Upper lobe of left lung (tissue), 6 donors: ENCODE results near the gene PELI3. TPM values are rescaled to one million over a fixed set of nuclear protein-coding genes. Genes with fewer than 3 reads are reported as not detected.
A peak's percentile ranks its signal among the peaks of the same experiment; 100 is the strongest.
"Not testable (repeated sequence)": the region's sequence is repeated elsewhere in the genome, so short reads cannot be mapped to it uniquely, and the experiment has no call there.

ENCODE experiments used
- ATAC-seq, 2 donors: fragments of 200-7000 bp; cut with Tn5 transposase; one replicate each; pipeline ENCODE4 v1.9.1; 2022; ENCODE audit warnings: mild to moderate bottlenecking in 2 of 2, moderate library complexity in 2 of 2; ENCODE audit not compliant: low FRiP score in 2 of 2
- DNase-seq, 2 donors: peaks; one replicate each; pipeline ENCODE4 v3.0.0-alpha.2; 2019 to 2020
- H3K27ac ChIP-seq, 4 donors: fragments of 200-600 bp; sonication (generic); one replicate each; pipeline ENCODE4 v1.5.1; 2016 to 2019
- H3K27me3 ChIP-seq, 4 donors: fragments of 200-600 bp; sonication (generic); one replicate each; pipeline ENCODE4 v1.5.1; 2017 to 2019
- H3K36me3 ChIP-seq, 4 donors: fragments of 200-600 bp; sonication (generic); one replicate each; pipeline ENCODE4 v1.5.1; 2016 to 2019
- H3K4me1 ChIP-seq, 4 donors: fragments of 200-600 bp; sonication (generic); one replicate each; pipeline ENCODE4 v1.5.1; 2018 to 2019
- H3K4me3 ChIP-seq, 4 donors: fragments of 200-600 bp; sonication (generic); one replicate each; pipeline ENCODE4 v1.5.1; 2017 to 2019; ENCODE audit warnings: mild to moderate bottlenecking in 2 of 4, moderate library complexity in 1 of 4
- H3K9me3 ChIP-seq, 4 donors: fragments of 200-600 bp; sonication (generic); one replicate each; pipeline ENCODE4 v1.5.1; 2018 to 2019
- CTCF ChIP-seq, 6 experiments: fragments of 450-650 bp in 4 of 6; fragments of 200-600 bp in 2 of 6; sonication (generic) in 2 of 6; IDR thresholded peaks; one replicate each; pipeline ENCODE4 v1.5.1; 2016 to 2019; ENCODE audit warnings: antibody characterized with exemption in 6 of 6
- EP300 ChIP-seq, 4 donors: sonication (generic); formaldehyde crosslinking; IDR thresholded peaks; one replicate each; pipeline ENCODE4 v1.5.1; 2017; ENCODE audit warnings: antibody characterized with exemption in 4 of 4, control low read depth in 2 of 4
- POLR2A ChIP-seq, 4 donors: fragments of 450-650 bp; IDR thresholded peaks; one replicate each; pipeline ENCODE4 v1.5.1; 2016 to 2017; ENCODE audit warnings: antibody characterized with exemption in 4 of 4, mild to moderate bottlenecking in 2 of 4
- POLR2AphosphoS5 ChIP-seq, 2 donors: sonication (generic); formaldehyde crosslinking; IDR thresholded peaks; one replicate each; pipeline ENCODE4 v1.5.1; 2017; ENCODE audit warnings: antibody characterized with exemption in 2 of 2
- WGBS, 2 donors: methylation state at CpG; one replicate each; pipeline ENCODE4 v1.1.5; 2017 to 2018; 5-methylcytosine and 5-hydroxymethylcytosine counted together
- total RNA-seq, 6 donors: library from RNA; depleted of rRNA in 4 of 6; stranded (reverse); fragments of >200 nt in 4 of 6; gene quantifications; one replicate each; pipeline versions ENCODE4 v1.1.0 to v1.2.1, GENCODE V29; 2016 to 2021
- donor health status: DM: no; HTN: no; CAD: no; lungs with moderate emphysema.
- donor health status: DM: no; HTN: yes; CAD: no; lungs with severe emphysema.

The PELI3 gene
- total RNA-seq, 6 donors from 2014 or later, result 14.9 to 19.6 (median 16.9) TPM

DNA sequence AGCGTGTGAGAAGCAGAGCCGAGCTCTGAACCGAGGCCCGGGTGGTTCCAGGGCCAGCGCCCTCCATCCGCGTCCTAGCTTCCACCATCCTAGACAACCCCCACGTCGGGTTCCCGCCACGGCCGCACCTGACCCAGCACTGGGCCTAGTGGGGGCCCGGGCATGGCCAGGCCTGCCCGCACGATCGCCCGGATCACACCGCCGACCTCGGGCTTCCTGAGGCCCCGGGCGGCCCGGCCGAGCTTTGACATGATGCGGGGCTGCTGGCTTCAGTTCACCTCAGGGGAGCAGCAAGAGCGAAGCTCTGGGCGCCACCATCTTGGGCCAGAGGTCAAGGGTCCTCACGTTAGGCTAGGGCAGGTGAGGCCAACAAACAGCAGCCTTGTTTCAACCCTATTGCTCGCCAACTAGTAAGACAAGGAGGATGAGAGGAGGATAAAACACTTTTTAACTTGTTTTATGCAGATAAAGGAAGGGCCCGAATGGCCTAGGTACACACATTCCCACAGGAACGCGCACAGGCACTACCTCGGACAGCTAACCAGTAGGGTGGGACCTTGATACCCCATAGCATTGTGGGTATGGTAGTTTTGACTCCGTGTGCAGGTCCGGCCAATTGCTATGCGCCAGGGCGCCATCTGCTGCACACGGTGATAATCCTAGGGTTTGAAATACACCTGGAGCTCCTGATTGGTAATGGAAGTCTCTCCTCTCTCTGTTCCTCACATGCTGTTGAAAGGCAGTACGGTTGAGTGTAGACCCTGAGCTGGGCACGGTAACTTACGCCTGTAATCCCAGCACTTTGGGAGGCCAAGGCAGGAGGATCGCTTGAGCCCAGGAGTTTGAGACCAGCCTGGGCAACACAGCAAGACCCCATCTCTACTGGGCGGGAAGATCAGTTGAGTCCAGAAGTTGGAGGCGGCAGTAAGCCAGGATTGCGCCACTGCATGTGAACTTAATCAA lies 27.9 kb upstream of the PELI3 start, which contains the start of gene MRPL11:
Gene MRPL11, minus strand, starts transcription at position 345 of the 963 bp plus-strand sequence. Its CDS starts 94 bp downstream, at position 251.
- H3K36me3 ChIP-seq, result peaks cover 4 to 30% (median 17%) of the 10 kb centered on the region in 4 donors
- ATAC-seq (peak; percentile 100), DNase-seq (peak; percentile 90 to 92)
- peak within 1 kb of the TSS; percentile 80 to 96 (median 85) for H3K4me3 ChIP-seq
- H3K4me1 ChIP-seq, result peaks cover 6 to 9% (median 7%) of the 10 kb centered on the region in 4 donors
- peaks cover 0 to 10% (median 3%) of the 10 kb centered on the region in 4 donors for H3K9me3 ChIP-seq
- H3K27ac ChIP-seq, result peak within 1 kb of the TSS; percentile 73 to 91 (median 88)
- no peaks in the 10 kb centered on the region for H3K27me3 ChIP-seq
- 10 to 21% methylated on average over 12 to 37 of the region's 45 CpGs for WGBS, 2 donors
- TF ChIP-seq EP300 (IDR thresholded peaks at IDR 0.05) (no peak), POLR2A (IDR thresholded peaks at IDR 0.05) (peak in 1 of 4 donors; percentile 37), CTCF (IDR thresholded peaks at IDR 0.05) (peak in 5 of 6 experiments; percentile 37 to 75 (median 48)), POLR2AphosphoS5 (IDR thresholded peaks at IDR 0.05) (peak in 1 of 2 donors; percentile 70)

DNA sequence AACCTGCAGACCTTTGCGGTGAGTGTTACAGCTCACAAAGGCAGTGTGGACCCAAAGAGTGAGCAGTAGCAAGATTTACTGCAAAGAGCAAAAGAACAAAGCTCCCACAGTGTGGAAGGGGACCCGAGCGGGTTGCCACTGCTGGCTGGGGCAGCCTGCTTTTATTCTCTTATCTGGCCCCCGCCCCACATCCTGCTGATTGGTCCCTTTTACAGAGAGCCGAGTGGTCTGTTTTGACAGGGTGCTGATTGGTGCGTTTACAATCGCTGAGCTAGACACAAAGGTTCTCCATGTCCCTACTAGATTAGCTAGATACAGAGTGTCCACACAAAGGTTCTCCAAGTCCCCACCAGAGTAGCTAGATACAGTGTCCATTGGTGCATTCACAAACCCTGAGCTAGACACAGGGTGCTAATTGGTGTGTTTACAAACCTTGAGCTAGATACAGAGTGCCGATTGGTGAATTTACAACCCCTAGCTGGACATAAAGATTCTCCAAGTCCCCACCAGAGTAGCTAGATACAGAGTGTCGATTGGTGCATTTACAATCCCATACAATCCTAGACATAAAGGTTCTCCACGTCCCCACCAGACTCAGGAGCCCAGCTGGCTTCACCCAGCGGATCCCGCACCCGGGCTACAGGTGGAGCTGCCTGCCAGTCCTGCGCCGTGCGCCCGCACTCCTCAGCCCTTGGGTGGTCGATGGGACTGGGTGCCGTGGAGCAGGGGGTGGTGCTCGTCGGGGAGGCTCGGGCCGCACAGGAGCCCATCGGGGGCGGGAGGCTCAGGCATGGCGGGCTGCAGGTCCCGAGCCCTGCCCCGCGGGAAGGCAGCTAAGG lies 26.4 kb upstream of the PELI3 start:
- peak in 1 of 2 donors; percentile 80 for DNase-seq
- H3K4me3 ChIP-seq, ATAC-seq, H3K27me3 ChIP-seq, H3K4me1 ChIP-seq, H3K27ac ChIP-seq: not testable (repeated sequence)
- Histone ChIP-seq H3K9me3 (peaks cover 0 to 11% (median 3%) of the 10 kb centered on the region in 4 donors), H3K36me3 (peaks cover 4 to 19% (median 12%) of the 10 kb centered on the region in 4 donors)
- WGBS, 2 donors, result 78 to 91% methylated on average over 10 to 29 of the region's 29 CpGs

GRCh38 chr11:66440940-66441282 lies 25.8 kb upstream of the PELI3 start:
- DNase-seq, result peak in 1 of 2 donors; percentile 83
- H3K27ac ChIP-seq, H3K27me3 ChIP-seq, H3K4me3 ChIP-seq, H3K4me1 ChIP-seq, ATAC-seq: not testable (repeated sequence)
- 80 to 98% methylated on average over 4 to 9 of the region's 27 CpGs for WGBS, 2 donors
- peaks cover 0 to 11% (median 3%) of the 10 kb centered on the region in 4 donors for H3K9me3 ChIP-seq
- H3K36me3 ChIP-seq, result peaks cover under 1 to 13% (median 6%) of the 10 kb centered on the region in 4 donors

DNA sequence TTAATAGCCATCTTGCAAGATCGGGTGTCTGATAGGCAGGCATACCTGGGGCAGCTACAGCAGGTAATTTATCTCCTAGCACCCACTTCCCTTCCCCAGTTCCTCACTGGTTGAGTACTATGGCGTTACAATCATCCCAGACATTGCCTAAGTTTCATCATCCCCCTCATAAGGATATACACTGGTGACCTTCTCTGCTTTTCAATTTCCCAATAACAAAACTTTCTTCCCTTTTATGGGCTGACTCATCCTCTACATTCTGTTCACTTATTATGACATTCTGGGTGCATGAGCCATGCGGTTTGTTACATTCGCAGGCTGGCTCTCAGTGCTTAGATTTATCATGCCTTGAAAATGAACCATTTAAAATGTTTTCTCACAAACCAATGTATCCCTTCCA lies 23.1 kb upstream of the PELI3 start:
- no peak for TF ChIP-seq CTCF (IDR thresholded peaks at IDR 0.05)
- TF ChIP-seq POLR2AphosphoS5 (IDR thresholded peaks at IDR 0.05), result no peak
- TF ChIP-seq POLR2A (IDR thresholded peaks at IDR 0.05), result no peak
- no peak for TF ChIP-seq EP300 (IDR thresholded peaks at IDR 0.05)
- Histone ChIP-seq H3K9me3 (peaks cover 0 to 11% (median 3%) of the 10 kb centered on the region in 4 donors), H3K4me1 (peaks cover 0 to under 1% (median 0%) of the 10 kb centered on the region in 4 donors)

GRCh38 chr11:66447012-66447411 lies 19.7 kb upstream of the PELI3 start:
- DNase-seq (no peak), ATAC-seq (no peak)
- no peak overlapping the region for H3K27ac ChIP-seq
- no peaks in the 10 kb centered on the region for H3K4me1 ChIP-seq
- TF ChIP-seq EP300 (IDR thresholded peaks at IDR 0.05) (no peak), CTCF (IDR thresholded peaks at IDR 0.05) (no peak), POLR2AphosphoS5 (IDR thresholded peaks at IDR 0.05) (no peak), POLR2A (IDR thresholded peaks at IDR 0.05) (no peak)
- H3K9me3 ChIP-seq, result peaks cover 0 to 11% (median 3%) of the 10 kb centered on the region in 4 donors
- H3K4me3 ChIP-seq, result no peak overlapping the region
- no peaks in the 10 kb centered on the region for H3K27me3 ChIP-seq
- H3K36me3 ChIP-seq, result no peaks in the 10 kb centered on the region

More for the DNA sequence above, 23.1 kb upstream of the PELI3 start:
- Histone ChIP-seq H3K4me3 (no peak overlapping the region), H3K36me3 (no peaks in the 10 kb centered on the region), H3K27me3 (no peaks in the 10 kb centered on the region), H3K27ac (no peak overlapping the region)
- WGBS, 2 donors, result 67 to 76% methylated on average over 4 of the region's 4 CpGs
- ATAC-seq (peak in 1 of 2 donors; percentile 31), DNase-seq (no peak)
